ENCODE measurements around the gene CFAP141.
A peak's percentile ranks its signal among the peaks of the same experiment; 100 is the strongest.

The CFAP141 gene

GRCh38 chr1:154170547-154171222, 35.4 kb downstream of the CFAP141 start:
- peak; percentile 76 for DNase-seq

GRCh38 chr1:154167461-154167860, 38.7 kb downstream of the CFAP141 start:
- no peak for DNase-seq

GRCh38 chr1:154166207-154166606, 39.9 kb downstream of the CFAP141 start:
- no peak for DNase-seq

GRCh38 chr1:154159554-154159953, 46.6 kb downstream of the CFAP141 start:
- no peak for DNase-seq

GRCh38 chr1:154158307-154159125, 47.6 kb downstream of the CFAP141 start:
- peak; percentile 77 for DNase-seq

- DNase-seq = peak; percentile 59
Measured at GRCh38 chr1:154157520-154158306, 48.4 kb downstream of the CFAP141 start.

GRCh38 chr1:154155251-154155650, 50.9 kb downstream of the CFAP141 start:
- DNase-seq = no peak

- DNase-seq = no peak
Measured at GRCh38 chr1:154154534-154155191, 51.5 kb downstream of the CFAP141 start, which contains the start of gene NUP210L. Gene NUP210L, minus strand, starts transcription at chr1:154155073.

GRCh38 chr1:154154053-154154452, 52.1 kb downstream of the CFAP141 start:
- DNase-seq = no peak

- no peak for DNase-seq
Measured at GRCh38 chr1:154151311-154151710, 54.8 kb downstream of the CFAP141 start.

Measured in inflammatory macrophage treated with lipopolysaccharide for 4 hours (primary cell).